ENCODE results near the gene ATP1B1.
A peak's percentile ranks its signal among the peaks of the same experiment; 100 is the strongest.
"Not testable (repeated sequence)": the region's sequence is repeated elsewhere in the genome, so short reads cannot be mapped to it uniquely, and the experiment has no call there.

The ATP1B1 gene

GRCh38 chr1:169117014-169117413 is 10.5 kb downstream of the ATP1B1 start:
- no peak for DNase-seq

DNA sequence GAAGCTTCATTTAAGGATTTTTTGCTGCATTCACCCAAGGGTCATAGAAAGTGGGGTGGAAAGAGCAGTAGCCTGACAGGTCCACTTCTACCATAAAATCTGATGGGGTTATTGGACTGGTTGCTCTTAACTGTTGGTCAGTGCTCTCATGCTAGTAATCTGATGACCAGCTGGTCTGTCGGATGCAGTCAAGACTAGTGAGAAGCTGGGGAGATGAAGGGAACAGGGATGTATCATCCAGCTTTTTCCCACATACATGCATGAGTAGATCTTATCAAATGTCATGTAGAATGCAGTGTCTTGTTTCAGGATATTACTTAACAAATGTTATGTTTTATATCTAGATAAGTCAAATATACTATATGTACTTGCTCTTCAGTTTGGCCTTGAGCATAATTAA is 11.1 kb downstream of the ATP1B1 start:
- no peak for DNase-seq

- no peak for DNase-seq
Measured at GRCh38 chr1:169118227-169118626, 11.7 kb downstream of the ATP1B1 start.

DNA sequence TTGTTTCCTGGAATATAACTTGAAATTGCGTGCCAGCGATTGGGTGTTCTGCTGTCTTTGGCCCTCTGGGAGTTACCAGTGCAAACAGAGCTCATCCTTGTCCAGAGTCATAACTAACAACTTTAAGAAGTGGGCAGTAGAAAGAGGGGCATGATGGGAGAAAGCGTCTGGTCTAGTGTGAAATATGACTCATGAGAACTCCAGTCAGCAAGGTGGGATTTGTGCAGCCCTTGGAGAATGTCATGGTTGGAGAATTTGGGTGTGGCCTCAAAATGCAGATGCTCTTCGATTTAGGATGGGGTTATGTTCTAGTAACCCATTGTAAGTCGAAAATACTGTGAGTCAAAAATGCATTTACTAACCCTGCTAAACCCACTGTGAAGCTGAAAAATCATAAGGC is 12.9 kb downstream of the ATP1B1 start:
- no peak for DNase-seq

GRCh38 chr1:169120066-169120465 is 13.6 kb downstream of the ATP1B1 start:
- no peak for DNase-seq

DNA sequence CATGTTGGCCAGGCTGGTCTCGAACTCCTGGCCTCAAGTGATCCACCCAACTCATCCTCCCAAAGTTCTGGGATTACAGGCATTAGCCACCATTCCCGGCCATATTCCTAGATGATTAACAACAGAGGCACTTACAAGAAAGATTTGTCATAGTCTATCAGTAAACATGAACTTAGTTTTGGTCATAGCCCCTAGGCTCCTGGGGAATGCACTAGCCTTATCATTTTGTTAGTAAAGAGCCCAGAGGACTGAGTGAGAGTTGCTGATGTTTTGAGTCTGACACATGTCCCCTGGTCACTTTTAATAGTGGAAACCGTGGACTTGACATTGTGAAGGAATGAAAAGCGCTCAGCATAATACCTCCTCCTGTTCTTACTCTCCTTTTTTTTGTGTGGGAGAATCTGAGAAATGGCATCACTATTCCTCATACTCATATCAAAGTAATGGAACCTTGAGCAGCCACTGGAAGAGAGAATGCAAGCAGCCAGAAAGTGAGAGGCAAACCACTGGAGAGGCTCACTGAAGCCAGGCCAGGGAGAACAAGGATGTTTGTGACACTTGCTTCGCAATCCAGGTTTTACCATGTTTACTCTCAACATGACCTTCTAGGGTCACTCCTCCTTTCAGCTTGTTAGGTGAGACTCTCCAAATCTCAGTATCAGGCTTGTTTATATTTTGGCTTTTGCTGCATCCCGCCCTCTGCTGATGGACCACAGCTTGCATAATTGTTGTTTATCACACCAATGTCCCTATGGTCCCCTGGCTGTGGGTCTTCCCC is 14.8 kb downstream of the ATP1B1 start:
- no peak for DNase-seq

DNA sequence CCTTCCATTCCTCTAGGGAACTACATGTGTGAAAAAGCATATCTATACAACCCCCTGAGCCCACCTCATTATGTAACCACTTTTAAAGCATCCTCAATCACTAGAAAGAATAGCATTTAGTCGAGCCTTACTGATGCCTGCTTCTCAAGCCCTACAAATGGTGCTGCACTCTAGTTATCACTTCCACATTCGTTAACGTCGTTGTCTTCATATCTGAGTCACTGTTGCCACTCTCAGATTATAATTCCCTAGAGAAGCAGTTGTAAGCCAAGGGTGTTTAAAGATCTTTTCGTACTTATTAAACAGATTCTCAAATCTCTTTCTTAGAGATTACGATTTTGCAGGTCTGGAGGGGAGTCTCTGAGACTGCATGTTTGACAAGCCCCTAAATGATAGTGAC is 16.5 kb downstream of the ATP1B1 start:
- no peak for DNase-seq

GRCh38 chr1:169124459-169124858 is 18.0 kb downstream of the ATP1B1 start:
- no peak for DNase-seq

- not testable (repeated sequence) for DNase-seq
Measured at GRCh38 chr1:169125597-169125996, 19.1 kb downstream of the ATP1B1 start.

GRCh38 chr1:169126335-169126734 is 19.8 kb downstream of the ATP1B1 start:
- no peak for DNase-seq

DNA sequence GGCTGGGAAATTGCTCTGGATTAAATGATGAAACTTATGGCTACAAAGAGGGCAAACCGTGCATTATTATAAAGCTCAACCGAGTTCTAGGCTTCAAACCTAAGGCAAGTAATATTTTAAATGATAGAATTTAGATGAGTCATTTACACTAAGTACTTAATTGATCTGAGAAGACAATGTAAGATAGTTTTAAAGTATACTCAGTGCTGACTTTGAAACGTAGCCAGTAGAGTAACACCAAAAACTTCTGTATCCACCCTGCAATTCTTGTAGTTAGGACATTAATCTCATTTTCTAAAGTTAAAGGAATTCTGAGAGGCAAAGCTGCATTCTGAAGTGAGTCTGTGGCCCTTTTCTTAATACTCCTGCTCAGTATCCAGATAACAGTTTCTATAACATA is 20.8 kb downstream of the ATP1B1 start:
- no peak for DNase-seq

DNA sequence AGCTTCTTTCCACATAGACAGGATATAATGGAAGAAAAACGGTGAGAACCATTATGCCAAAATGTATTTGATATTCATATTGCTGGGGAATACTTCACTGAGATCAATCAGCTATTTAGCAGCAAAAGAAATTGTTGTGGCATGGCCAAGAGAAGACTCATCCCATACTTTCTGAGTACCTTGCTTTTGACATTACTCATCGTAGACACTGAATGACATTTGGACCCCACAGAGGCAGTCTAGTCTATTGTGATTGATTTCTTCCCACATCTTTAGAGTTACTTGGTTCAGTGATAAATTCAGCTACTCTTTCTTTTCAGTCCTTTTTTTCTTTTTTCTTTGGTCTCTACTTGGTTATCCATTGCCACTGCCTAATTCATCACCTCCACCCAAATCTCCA is 22.1 kb downstream of the ATP1B1 start:
- DNase-seq, result no peak

DNA sequence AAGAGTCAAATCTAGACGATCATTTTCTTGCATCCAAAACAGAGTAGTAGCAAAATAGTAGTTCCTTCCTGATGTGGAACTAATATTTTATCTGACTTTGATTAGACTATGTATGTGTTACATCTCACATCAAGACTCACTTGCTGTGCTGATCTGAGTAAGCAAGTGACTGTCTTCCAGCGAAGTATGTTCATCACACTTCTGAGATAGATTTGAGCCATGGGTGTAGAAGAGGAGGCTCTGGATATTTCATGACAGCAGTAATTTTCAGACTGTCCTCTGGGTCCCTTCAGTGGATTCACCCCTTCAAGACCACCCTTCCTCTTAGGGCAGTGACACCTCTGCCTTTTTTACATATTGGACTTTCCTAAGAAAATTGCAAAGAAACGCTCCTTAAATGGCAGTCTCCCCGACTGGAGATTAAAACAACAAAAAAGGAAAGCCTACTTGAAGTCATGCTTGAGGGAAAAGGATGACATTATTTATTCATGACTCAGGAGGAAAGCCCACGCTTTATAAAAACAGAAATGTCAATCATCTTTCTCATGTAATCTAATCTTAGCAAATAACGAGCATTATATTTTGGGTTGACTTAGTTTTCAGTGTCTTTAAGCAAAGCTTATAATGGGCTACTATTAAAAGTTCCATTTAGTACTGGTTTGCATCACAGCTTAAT is 22.8 kb downstream of the ATP1B1 start:
- DNase-seq, result no peak

GRCh38 chr1:169130683-169131082 is 24.2 kb downstream of the ATP1B1 start:
- DNase-seq, result no peak

- no peak for DNase-seq
Measured at GRCh38 chr1:169132512-169133227, 26.2 kb downstream of the ATP1B1 start.

GRCh38 chr1:169133228-169133576 is 26.7 kb downstream of the ATP1B1 start:
- DNase-seq, result no peak

DNA sequence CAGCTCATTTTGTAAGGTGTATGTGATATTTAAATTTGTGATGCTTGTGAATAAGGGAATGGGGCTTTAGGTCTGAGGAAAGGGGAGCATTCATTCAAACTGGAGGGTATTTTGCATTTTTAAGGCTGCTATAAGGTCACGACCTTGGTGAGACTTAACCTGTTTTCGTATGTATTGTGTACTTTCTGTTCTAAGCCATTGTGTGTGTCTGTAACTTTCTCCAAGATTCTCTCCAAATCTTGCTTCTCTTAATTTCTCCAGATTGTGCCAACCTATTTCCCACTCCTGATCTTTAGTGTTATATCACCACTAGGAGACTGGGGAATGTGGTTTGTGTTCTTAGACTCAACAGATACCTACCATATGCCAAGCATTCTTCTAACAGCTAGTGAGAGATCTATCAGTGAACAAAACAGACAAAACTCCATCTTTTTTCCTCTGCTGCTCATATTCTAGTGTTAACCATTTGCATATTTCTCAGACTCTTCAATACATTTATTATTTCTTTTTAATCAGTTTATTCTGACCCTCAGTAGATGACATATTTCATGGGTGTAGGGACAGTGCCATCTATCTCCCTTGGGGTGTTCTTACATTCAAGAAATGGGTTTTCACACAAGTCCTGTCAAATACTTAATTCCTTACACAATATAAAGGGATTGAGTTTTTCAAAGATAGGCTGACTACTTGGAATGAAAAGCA is 27.5 kb downstream of the ATP1B1 start:
- DNase-seq, result peak in 1 of 2 experiments; percentile 12

- DNase-seq, result no peak
Measured at GRCh38 chr1:169137357-169137756, 30.9 kb downstream of the ATP1B1 start.

- DNase-seq, result no peak
Measured at GRCh38 chr1:169138866-169139670, 32.6 kb downstream of the ATP1B1 start.

DNA sequence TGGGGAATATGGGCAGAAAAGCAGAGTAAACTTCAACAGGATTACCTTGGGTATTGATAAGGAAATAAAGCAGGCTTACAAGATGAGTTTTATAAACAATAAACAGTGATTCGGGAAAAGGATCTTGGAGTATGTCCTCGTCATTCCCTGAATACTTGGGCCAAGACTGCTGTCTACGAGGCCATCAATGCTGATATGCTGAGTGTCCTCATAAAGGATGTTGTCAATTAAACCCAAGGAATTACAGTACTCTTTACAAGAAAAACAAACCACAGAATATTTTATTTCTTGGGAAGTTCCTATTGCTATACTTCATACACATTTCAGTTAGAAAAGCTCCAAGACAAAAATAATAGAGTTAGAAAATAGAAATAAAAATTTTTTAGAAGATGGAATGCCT is 34.9 kb downstream of the ATP1B1 start:
- DNase-seq, result no peak

GRCh38 chr1:169142129-169142528 is 35.6 kb downstream of the ATP1B1 start:
- no peak for DNase-seq

GRCh38 chr1:169143346-169143745 is 36.9 kb downstream of the ATP1B1 start:
- no peak for DNase-seq

- no peak for DNase-seq
Measured at GRCh38 chr1:169143984-169144383, 37.5 kb downstream of the ATP1B1 start.

Measured in NCI-H524 (cell line).